ENCODE measurements around the gene FAM20C.

The FAM20C gene

DNA sequence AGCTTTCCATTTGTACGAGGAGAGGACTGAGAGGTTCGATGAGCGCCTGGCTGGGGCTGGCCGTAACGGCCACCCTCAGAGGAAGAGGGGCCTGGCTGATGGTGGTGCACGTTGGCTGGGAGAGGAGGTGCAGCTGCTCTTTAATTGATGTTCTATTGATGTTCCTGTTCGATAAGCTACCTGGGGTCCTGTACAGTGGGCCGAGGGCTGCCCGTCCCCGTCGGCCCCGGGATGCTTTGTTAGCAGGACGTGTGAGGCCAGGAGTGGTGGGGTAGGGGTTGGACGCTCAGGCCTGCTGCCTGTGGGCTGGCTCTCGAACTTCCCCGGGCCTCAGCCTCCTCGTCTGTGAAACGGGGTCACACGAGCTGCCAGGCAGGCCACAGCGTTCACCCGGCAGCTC is 25.4 kb downstream of the FAM20C start (continued):
- no peak for TF ChIP-seq ZNF184 (tag by site-specific recombination; IDR thresholded peaks at IDR 0.05)
- TF ChIP-seq ZNF24 (tag by site-specific recombination; IDR thresholded peaks at IDR 0.05): no peak
- TF ChIP-seq OVOL3 (tag by site-specific recombination; IDR thresholded peaks at IDR 0.05): no peak
- TF ChIP-seq, protein P1, sequence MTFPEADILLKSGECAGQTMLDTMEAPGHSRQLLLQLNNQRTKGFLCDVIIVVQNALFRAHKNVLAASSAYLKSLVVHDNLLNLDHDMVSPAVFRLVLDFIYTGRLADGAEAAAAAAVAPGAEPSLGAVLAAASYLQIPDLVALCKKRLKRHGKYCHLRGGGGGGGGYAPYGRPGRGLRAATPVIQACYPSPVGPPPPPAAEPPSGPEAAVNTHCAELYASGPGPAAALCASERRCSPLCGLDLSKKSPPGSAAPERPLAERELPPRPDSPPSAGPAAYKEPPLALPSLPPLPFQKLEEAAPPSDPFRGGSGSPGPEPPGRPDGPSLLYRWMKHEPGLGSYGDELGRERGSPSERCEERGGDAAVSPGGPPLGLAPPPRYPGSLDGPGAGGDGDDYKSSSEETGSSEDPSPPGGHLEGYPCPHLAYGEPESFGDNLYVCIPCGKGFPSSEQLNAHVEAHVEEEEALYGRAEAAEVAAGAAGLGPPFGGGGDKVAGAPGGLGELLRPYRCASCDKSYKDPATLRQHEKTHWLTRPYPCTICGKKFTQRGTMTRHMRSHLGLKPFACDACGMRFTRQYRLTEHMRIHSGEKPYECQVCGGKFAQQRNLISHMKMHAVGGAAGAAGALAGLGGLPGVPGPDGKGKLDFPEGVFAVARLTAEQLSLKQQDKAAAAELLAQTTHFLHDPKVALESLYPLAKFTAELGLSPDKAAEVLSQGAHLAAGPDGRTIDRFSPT (tag by site-specific recombination; IDR thresholded peaks at IDR 0.05): no peak
- TF ChIP-seq ZFP3 (tag by site-specific recombination; IDR thresholded peaks at IDR 0.05; ENCODE audit: low read depth): no peak
- no peak for TF ChIP-seq ZNF423 (tag by site-specific recombination; IDR thresholded peaks at IDR 0.05)
- no peak for TF ChIP-seq ZNF654 (tag by site-specific recombination; IDR thresholded peaks at IDR 0.05; ENCODE audit: low read depth)

- Histone ChIP-seq H3K36me3 (ENCODE audit: control insufficient read depth in 2 of 2, insufficient read depth in 1 of 2, low read length in 2 of 2) (peaks cover 0 to 4% of the 10 kb centered on the region in 2 experiments; a peak in 1 of 3 replicates), H3K9me3 (ENCODE audit: control insufficient read depth, insufficient read depth, low read depth, low read length) (no peaks in the 10 kb centered on the region), H3K27ac (ENCODE audit: extremely low read depth, low read depth, low read length) (no peak overlapping the region), H3K4me3 (ENCODE audit: low read depth, low read length) (no peak overlapping the region), H3K4me1 (ENCODE audit: control insufficient read depth, insufficient read depth, low read length) (no peaks in the 10 kb centered on the region)
- TF ChIP-seq SALL2 (tag by site-specific recombination; IDR thresholded peaks at IDR 0.05; ENCODE audit: borderline replicate concordance): no peak
- TF ChIP-seq ZNF148 (tag by site-specific recombination; IDR thresholded peaks at IDR 0.05; ENCODE audit: borderline replicate concordance): no peak
- POLR2A ChIA-PET: interaction anchor here (1.2 kb wide), 1 partner anchor 26 kb away, joined by 3 read pairs; the partner anchor contains the start of gene FAM20C
- CTCF ChIA-PET: interaction anchor here (0.7 kb wide), 1 partner anchor 26 kb away, joined by 3 read pairs; no protein-coding TSS in a partner anchor
Measured at GRCh38 chr7:218316-218715, 25.9 kb downstream of the FAM20C start.

GRCh38 chr7:218896-219580 is 26.7 kb downstream of the FAM20C start:
- Histone ChIP-seq H3K4me1 (ENCODE audit: control insufficient read depth, insufficient read depth, low read length) (no peaks in the 10 kb centered on the region), H3K4me3 (ENCODE audit: low read depth, low read length) (no peak overlapping the region), H3K27ac (ENCODE audit: extremely low read depth, low read depth, low read length) (no peak overlapping the region), H3K36me3 (ENCODE audit: control insufficient read depth in 2 of 2, insufficient read depth in 1 of 2, low read length in 2 of 2) (peaks cover 0 to 4% of the 10 kb centered on the region in 2 experiments; a peak in 1 of 3 replicates), H3K9me3 (ENCODE audit: control insufficient read depth, insufficient read depth, low read depth, low read length) (no peaks in the 10 kb centered on the region)
- CTCF ChIA-PET: interaction anchor here (0.7 kb wide), 1 partner anchor 25 kb away, joined by 3 read pairs; no protein-coding TSS in a partner anchor
- TF ChIP-seq ZNF837 (tag by site-specific recombination; IDR thresholded peaks at IDR 0.05) (no peak), ZNF335 (tag by site-specific recombination; conservative IDR thresholded peaks at IDR 0.05) (no peak), TRIM28 (IDR thresholded peaks at IDR 0.05; ENCODE audit: borderline replicate concordance, low read length) (no peak), ZNF416 (tag by site-specific recombination; IDR thresholded peaks at IDR 0.05) (no peak), KLF8 (tag by site-specific recombination; IDR thresholded peaks at IDR 0.05) (no peak), ZNF350 (tag by site-specific recombination; IDR thresholded peaks at IDR 0.05) (no peak), ZNF26 (tag by site-specific recombination; IDR thresholded peaks at IDR 0.05) (no peak), YY1 (tag by site-specific recombination; IDR thresholded peaks at IDR 0.05) (no peak), ZNF140 (tag by site-specific recombination; IDR thresholded peaks at IDR 0.05) (no peak), ZBTB17 (tag by site-specific recombination; IDR thresholded peaks at IDR 0.05) (no peak)
- TF ChIP-seq, protein P2, sequence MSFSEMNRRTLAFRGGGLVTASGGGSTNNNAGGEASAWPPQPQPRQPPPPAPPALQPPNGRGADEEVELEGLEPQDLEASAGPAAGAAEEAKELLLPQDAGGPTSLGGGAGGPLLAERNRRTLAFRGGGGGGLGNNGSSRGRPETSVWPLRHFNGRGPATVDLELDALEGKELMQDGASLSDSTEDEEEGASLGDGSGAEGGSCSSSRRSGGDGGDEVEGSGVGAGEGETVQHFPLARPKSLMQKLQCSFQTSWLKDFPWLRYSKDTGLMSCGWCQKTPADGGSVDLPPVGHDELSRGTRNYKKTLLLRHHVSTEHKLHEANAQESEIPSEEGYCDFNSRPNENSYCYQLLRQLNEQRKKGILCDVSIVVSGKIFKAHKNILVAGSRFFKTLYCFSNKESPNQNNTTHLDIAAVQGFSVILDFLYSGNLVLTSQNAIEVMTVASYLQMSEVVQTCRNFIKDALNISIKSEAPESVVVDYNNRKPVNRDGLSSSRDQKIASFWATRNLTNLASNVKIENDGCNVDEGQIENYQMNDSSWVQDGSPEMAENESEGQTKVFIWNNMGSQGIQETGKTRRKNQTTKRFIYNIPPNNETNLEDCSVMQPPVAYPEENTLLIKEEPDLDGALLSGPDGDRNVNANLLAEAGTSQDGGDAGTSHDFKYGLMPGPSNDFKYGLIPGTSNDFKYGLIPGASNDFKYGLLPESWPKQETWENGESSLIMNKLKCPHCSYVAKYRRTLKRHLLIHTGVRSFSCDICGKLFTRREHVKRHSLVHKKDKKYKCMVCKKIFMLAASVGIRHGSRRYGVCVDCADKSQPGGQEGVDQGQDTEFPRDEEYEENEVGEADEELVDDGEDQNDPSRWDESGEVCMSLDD (tag by site-specific recombination; IDR thresholded peaks at IDR 0.05): no peak
- TF ChIP-seq, protein P3, sequence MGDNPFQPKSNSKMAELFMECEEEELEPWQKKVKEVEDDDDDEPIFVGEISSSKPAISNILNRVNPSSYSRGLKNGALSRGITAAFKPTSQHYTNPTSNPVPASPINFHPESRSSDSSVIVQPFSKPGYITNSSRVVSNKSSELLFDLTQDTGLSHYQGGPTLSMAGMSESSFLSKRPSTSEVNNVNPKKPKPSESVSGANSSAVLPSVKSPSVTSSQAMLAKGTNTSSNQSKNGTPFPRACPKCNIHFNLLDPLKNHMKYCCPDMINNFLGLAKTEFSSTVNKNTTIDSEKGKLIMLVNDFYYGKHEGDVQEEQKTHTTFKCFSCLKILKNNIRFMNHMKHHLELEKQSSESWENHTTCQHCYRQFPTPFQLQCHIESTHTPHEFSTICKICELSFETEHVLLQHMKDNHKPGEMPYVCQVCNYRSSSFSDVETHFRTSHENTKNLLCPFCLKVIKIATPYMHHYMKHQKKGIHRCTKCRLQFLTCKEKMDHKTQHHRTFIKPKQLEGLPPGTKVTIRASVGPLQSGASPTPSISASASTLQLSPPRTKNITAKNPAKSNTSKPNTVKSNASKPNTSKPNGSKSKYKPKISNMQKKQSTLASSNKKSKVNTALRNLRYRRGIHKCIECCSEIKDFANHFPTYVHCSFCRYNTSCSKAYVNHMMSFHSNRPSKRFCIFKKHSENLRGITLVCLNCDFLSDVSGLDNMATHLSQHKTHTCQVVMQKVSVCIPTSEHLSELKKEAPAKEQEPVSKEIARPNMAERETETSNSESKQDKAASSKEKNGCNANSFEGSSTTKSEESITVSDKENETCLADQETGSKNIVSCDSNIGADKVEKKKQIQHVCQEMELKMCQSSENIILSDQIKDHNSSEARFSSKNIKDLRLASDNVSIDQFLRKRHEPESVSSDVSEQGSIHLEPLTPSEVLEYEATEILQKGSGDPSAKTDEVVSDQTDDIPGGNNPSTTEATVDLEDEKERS (tag by site-specific recombination; IDR thresholded peaks at IDR 0.05): no peak
- POLR2A ChIA-PET: no interaction called here
